ENCODE measurements around the gene MDFI.

The MDFI gene

GRCh38 chr6:41648070-41648585 lies 9.9 kb downstream of the MDFI start:
- in situ Hi-C loops (cut with HindIII; ENCODE audit: low sequenced_read_pairs) = no loop called here

DNA sequence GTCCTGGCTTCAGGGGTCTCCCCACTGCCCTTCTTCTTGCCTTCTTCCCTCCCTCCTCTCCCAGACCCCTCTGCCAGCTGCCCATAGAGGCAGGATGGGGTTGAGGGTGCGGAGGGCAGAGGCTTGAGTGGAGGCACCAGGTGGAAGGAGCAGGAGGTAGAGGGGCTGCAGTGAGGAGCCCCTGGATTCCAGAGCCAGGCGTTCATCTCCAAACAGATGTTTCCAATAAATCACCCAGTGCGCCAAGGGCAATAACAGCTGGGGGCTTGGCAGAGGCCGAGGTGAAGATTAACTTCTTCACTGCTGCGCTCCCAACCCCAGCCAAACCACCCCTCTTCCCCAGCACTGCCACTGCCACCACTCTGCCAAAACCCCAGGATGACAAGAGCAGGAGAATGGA lies 10.7 kb downstream of the MDFI start:
- in situ Hi-C loops (cut with HindIII; ENCODE audit: low sequenced_read_pairs) = no loop called here

DNA sequence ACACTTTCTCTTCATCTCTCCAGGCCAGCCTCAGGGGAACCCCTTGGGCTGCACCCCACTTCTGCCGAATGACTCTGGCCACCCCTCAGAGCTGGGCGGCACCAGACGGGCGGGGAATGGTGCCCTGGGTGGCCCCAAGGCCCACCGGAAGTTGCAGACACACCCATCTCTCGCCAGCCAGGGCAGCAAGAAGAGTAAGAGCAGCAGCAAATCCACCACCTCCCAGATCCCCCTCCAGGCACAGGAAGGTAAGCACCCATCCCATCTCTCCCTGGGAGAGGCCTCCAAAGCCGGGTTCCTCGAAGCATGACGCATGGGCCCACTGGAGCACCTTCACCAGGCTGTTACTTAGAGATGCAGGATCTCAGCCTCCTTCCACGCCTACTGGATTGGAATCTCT lies 11.3 kb downstream of the MDFI start:
- in situ Hi-C loops (cut with HindIII; ENCODE audit: low sequenced_read_pairs) = no loop called here

- in situ Hi-C loops (cut with HindIII; ENCODE audit: low sequenced_read_pairs) = no loop called here
Observed at GRCh38 chr6:41650120-41650519, 11.9 kb downstream of the MDFI start.

- in situ Hi-C loops (cut with HindIII; ENCODE audit: low sequenced_read_pairs) = no loop called here
Observed at GRCh38 chr6:41651246-41651961, 13.1 kb downstream of the MDFI start.

DNA sequence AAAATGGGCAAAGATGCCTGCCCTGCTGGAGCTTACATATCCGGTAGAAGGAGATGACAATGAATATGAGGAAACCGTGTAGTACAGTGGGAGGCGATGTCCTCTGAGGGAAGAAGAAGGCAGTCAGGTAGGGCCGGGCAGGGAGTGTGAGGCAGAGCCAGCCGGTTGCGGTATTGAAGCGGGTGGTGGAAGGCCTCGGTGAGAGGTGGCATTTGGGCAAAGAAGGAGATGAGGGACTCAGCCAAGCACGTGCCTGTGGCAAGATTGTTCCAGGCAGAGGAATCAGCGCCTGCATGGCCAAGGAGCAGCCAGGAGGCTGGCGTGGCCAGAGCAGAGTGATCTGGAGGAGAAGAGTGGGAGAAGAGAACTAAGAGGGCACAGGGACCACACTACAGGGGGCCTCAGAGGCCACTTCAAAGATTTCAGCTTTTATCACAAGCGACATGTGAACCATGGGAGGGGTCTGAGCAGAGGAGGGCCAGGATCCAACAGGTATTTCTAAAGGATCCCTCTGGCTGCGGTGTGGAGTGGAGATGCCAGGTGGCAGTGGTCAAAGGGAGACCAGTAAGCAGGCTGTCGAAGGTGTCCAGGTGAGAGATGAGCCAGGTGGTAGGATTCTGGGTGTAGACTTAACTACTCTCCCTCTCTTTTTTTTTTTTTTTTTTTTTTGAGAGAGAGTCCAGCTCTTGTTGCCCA lies 13.8 kb downstream of the MDFI start:
- in situ Hi-C loops (cut with HindIII; ENCODE audit: low sequenced_read_pairs) = no loop called here

- in situ Hi-C loops (cut with HindIII; ENCODE audit: low sequenced_read_pairs) = no loop called here
Observed at GRCh38 chr6:41652866-41653652, 14.8 kb downstream of the MDFI start.

- in situ Hi-C loops (cut with HindIII; ENCODE audit: low sequenced_read_pairs) = no loop called here
Observed at GRCh38 chr6:41653691-41654090, 15.4 kb downstream of the MDFI start.

DNA sequence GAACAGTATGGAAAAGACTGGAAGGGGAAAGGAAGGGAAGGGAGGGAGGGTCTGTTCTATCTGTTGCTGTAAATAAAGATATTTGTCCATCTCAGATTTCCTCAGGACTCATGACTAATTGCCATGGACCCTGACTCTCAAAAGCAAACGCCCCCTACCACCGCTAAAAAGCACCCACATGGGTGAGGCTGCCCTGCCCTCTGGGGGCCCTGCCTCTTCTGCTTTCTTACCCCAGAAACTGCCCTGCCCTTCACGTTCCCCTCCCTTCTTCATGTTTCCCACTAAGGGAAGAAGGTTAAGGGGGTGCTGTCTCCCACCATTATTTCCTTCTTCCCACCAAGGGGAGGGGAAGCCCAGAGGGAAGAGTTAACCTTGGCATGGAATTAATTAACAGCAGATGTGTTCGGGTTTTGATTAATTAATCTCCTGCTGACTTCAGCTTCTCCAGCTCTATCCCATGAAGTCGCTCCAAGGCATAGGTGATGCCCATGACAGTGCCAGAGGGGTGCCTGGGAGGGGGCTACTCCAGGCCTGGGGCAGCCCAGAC lies 16.0 kb downstream of the MDFI start:
- in situ Hi-C loops (cut with HindIII; ENCODE audit: low sequenced_read_pairs) = no loop called here

GRCh38 chr6:41654698-41655151 lies 16.5 kb downstream of the MDFI start:
- in situ Hi-C loops (cut with HindIII; ENCODE audit: low sequenced_read_pairs) = no loop called here

- in situ Hi-C loops (cut with HindIII; ENCODE audit: low sequenced_read_pairs) = no loop called here
Observed at GRCh38 chr6:41655176-41655575, 16.9 kb downstream of the MDFI start.

DNA sequence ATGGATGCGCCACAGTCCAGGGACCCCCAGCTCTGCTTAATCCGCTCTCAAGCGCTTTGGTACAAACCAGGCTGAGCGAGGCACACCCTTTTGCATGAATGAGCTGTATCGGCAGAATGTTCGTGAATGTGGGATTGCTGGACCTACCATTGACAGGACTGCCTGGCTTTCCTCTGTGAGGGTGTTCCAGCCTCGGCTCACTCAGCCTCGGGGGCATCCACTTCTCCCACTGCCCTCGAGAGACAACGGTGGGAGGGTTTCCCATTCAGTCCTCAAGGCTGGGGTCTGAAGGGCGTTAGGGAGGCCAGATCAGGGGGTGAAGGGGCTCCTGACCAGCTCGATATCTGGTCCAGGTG lies 17.4 kb downstream of the MDFI start:
- in situ Hi-C loops (cut with HindIII; ENCODE audit: low sequenced_read_pairs) = no loop called here

GRCh38 chr6:41656002-41656691 lies 17.9 kb downstream of the MDFI start:
- in situ Hi-C loops (cut with HindIII; ENCODE audit: low sequenced_read_pairs) = no loop called here

DNA sequence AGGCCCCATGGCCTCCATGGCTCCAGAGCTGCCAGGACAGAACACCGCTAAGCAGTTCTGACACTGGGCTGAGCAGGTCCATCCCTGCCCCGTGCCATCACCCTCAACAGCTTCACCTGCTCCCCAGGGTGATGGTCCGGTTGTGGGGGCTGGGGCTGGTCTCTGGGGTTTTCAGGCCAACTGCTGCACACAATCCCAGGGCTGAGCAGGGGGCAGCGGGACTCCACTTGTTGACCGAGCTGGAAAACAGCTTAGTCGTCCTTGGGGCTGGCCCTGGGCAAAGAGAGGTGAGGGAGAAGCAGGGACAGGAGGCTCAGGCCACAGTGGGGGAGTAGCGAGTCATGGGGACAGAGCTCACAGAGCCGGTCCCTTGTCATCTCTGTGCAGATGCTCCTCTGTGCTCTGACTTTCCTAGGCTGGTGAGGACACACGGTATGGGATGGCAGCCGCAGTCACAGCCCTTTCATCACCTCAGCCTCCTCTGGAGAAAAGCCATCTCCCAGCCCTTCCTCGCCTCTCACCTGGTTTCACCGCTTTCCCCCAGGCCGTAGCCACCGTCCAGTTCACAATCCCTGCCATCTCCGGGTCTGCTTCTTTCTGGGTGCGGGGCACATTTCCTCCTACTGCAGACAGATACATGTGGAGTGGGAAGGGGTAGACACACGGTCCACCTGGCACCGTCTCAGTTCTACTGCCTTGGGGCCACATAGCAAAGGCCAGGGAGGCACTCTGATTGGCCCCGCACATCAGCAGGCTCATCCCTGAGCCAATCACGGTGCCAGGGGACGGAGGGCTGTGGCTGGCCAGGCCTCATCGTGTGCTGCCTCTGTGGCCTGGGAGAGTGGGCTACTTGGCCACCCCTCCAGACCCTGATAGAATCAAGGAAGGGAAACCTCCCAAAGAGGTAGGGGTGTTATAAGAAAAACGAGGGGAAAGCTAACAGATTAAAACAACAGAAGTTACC lies 19.1 kb downstream of the MDFI start:
- in situ Hi-C loops (cut with HindIII; ENCODE audit: low sequenced_read_pairs) = no loop called here

DNA sequence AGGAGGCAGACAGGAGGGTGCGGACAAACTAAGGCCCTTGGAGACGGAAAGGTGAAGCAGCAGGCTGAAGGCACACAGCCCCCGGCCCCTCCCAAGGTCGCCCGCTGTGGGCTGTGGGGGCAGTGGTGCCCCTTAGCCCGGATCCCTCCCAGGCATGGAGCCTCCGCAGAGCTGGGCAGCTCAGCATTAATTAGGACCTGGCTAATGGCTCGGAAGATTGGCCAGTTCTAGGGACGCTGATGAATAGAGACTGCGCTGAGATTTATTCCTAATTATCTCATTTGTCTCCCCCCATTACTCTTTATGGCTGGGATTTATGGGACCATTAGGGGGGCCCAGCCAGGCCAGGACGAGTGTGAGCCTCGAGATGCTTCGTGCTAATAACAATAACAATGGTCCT lies 20.4 kb downstream of the MDFI start:
- in situ Hi-C loops (cut with HindIII; ENCODE audit: low sequenced_read_pairs) = no loop called here

DNA sequence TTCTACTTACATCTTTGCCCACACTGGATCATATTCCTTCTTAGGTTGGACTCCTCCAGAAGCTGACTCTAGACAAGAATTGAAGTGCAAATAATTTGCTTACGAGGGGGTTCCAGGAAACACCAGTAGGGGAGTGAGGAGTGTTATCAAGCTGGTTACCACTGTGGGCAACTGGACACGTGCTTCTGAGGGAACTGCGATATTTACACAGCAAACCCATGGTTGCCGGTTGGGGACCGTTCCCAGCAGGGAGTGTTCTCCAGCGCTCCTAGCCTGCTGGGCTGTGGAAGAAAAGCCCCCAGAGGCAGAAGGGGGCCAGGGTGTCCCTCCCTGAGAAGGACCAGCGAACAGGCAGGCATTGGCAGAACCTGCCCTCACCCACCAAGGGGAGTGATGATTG lies 21.7 kb downstream of the MDFI start:
- in situ Hi-C loops (cut with HindIII; ENCODE audit: low sequenced_read_pairs) = no loop called here

DNA sequence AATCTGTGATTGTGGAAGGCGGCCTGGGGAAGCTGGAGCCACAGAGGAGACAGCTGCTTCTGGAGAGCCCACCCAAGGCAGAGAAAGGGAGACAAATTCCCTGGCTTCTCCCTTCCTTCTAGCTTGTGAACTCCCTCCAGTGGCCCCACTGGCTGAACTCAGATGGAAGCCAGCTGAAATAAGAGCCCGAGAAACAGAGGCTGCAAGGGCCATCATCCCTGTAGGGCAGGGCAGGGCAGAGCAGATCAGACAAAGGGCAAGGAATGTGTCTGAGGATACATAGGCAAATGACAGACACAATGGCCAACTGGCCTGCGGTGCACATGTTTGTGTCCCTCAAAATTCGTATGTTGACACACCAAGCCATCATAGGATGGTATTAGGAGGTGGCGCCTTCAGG lies 25.3 kb downstream of the MDFI start:
- in situ Hi-C loops (cut with HindIII; ENCODE audit: low sequenced_read_pairs) = no loop called here

DNA sequence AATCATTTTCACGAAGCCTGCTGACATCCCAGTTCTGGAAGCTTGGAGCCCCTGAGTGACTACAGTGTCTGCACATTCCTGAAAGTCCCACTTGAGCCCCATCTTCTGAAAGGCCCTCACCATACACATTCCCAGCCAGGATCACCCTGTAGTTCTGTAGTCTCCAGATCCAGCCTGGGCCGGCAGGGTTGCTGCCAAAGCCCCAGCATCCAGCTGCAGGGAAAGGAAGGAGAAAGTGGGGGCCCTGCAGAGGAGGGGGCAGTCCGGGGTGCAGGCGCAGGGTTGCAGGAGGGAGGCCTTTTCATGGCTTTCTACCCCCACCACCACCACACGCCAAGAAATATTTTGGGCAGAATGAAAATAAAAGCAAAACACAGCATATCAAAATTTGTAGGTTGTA lies 26.0 kb downstream of the MDFI start:
- in situ Hi-C loops (cut with HindIII; ENCODE audit: low sequenced_read_pairs) = no loop called here

GRCh38 chr6:41667195-41667594 lies 28.9 kb downstream of the MDFI start:
- in situ Hi-C loops (cut with HindIII; ENCODE audit: low sequenced_read_pairs) = no loop called here

- in situ Hi-C loops (cut with HindIII; ENCODE audit: low sequenced_read_pairs) = no loop called here
Observed at GRCh38 chr6:41668968-41669367, 30.7 kb downstream of the MDFI start.

All from DLD1 (cell line).